HG03571 (cell line): Measurements from ENCODE around the gene CDK1.

Experiments used
- ATAC-seq: cut with Tn5 transposase; IDR thresholded peaks from one replicate; pipeline ENCODE4 v1.9.1; 2021; ENCODE audit not compliant: unreplicated experiment

CDK1 gene

GRCh38 chr10:60777696-60778213 lies 523 bp upstream of the CDK1 start:
- ATAC-seq = peak; percentile 12

- ATAC-seq = peak; percentile 12
Observed at GRCh38 chr10:60778971-60779796, 906 bp downstream of the CDK1 start.

- no peak for ATAC-seq
Observed at GRCh38 chr10:60781661-60782060, 3.4 kb downstream of the CDK1 start.

GRCh38 chr10:60784641-60785040 lies 6.4 kb downstream of the CDK1 start:
- no peak for ATAC-seq

GRCh38 chr10:60788544-60788943 lies 10.3 kb downstream of the CDK1 start:
- ATAC-seq = no peak

GRCh38 chr10:60789340-60789739 lies 11.1 kb downstream of the CDK1 start:
- ATAC-seq = no peak

- ATAC-seq = no peak
Observed at GRCh38 chr10:60794953-60795352, 16.7 kb downstream of the CDK1 start.

- ATAC-seq = no peak
Observed at GRCh38 chr10:60795465-60796202, 17.4 kb downstream of the CDK1 start.

- no peak for ATAC-seq
Observed at GRCh38 chr10:60796481-60796880, 18.2 kb downstream of the CDK1 start.

GRCh38 chr10:60797200-60797599 lies 18.9 kb downstream of the CDK1 start:
- ATAC-seq = no peak

GRCh38 chr10:60798031-60798430 lies 19.8 kb downstream of the CDK1 start:
- ATAC-seq = no peak

GRCh38 chr10:60798870-60799269 lies 20.6 kb downstream of the CDK1 start:
- no peak for ATAC-seq

GRCh38 chr10:60799971-60800650 lies 21.8 kb downstream of the CDK1 start:
- ATAC-seq = no peak

- ATAC-seq = no peak
Observed at GRCh38 chr10:60800918-60801317, 22.6 kb downstream of the CDK1 start.

- no peak for ATAC-seq
Observed at GRCh38 chr10:60801522-60801921, 23.2 kb downstream of the CDK1 start.

- no peak for ATAC-seq
Observed at GRCh38 chr10:60803433-60803832, 25.2 kb downstream of the CDK1 start.

GRCh38 chr10:60803865-60804264 lies 25.6 kb downstream of the CDK1 start:
- ATAC-seq = no peak

- no peak for ATAC-seq
Observed at GRCh38 chr10:60806921-60807320, 28.6 kb downstream of the CDK1 start.

GRCh38 chr10:60807499-60807898 lies 29.2 kb downstream of the CDK1 start:
- no peak for ATAC-seq

GRCh38 chr10:60808036-60808435 lies 29.8 kb downstream of the CDK1 start:
- no peak for ATAC-seq

GRCh38 chr10:60809157-60809556 lies 30.9 kb downstream of the CDK1 start:
- ATAC-seq = no peak
